Glomerular visceral epithelial cell (primary cell): ENCODE measurements around the gene ARL13B.

Source experiments
- DNase-seq: peaks from one replicate; pipeline ENCODE4 v3.0.0-alpha.2; 2016; ENCODE audit errors: extremely low spot score

Gene ARL13B

GRCh38 chr3:94099311-94099710, 119.4 kb downstream of the ARL13B start:
- no peak for DNase-seq

GRCh38 chr3:94101860-94102259, 121.9 kb downstream of the ARL13B start:
- no peak for DNase-seq
